HUDEP-2 (cell line): Measurements from ENCODE around the gene SGO2.

ENCODE experiments used
- DNase-seq, 76 experiments: peaks; one replicate each; lab custom pipeline; 2025; ENCODE audit not compliant: unreplicated experiment in 76 of 76; lab: John Stamatoyannopoulos, UW

SGO2 gene

GRCh38 chr2:200525882-200526651 is at the start of gene SGO2:
Gene SGO2 (plus strand): TSS chr2:200526207. CDS start chr2:200532976, 6,769 bp downstream.
- DNase-seq, result peak; percentile 15 to 96 (median 92)

- DNase-seq, result no peak
Observed at GRCh38 chr2:200476836-200477235, 49.2 kb upstream of the SGO2 start.

- DNase-seq, result no peak
Observed at GRCh38 chr2:200477667-200478131, 48.3 kb upstream of the SGO2 start.

- no peak for DNase-seq
Observed at GRCh38 chr2:200479692-200480265, 46.2 kb upstream of the SGO2 start.

- no peak for DNase-seq
Observed at GRCh38 chr2:200482194-200482593, 43.8 kb upstream of the SGO2 start.

- DNase-seq, result peak in 46 of 76 experiments; percentile 4 to 60 (median 24)
Observed at GRCh38 chr2:200483729-200484198, 42.2 kb upstream of the SGO2 start.

- no peak for DNase-seq
Observed at GRCh38 chr2:200484934-200485333, 41.1 kb upstream of the SGO2 start.

- no peak for DNase-seq
Observed at GRCh38 chr2:200486529-200486928, 39.5 kb upstream of the SGO2 start.

- no peak for DNase-seq
Observed at GRCh38 chr2:200488169-200488568, 37.8 kb upstream of the SGO2 start.

- no peak for DNase-seq
Observed at GRCh38 chr2:200490001-200490400, 36.0 kb upstream of the SGO2 start.

- DNase-seq, result no peak
Observed at GRCh38 chr2:200492656-200493055, 33.4 kb upstream of the SGO2 start.

GRCh38 chr2:200494048-200494447 is 32.0 kb upstream of the SGO2 start:
- no peak for DNase-seq

GRCh38 chr2:200496696-200497095 is 29.3 kb upstream of the SGO2 start:
- peak in 3 of 76 experiments; percentile 3 to 11 (median 9) for DNase-seq

- DNase-seq, result no peak
Observed at GRCh38 chr2:200498402-200499162, 27.4 kb upstream of the SGO2 start.

- DNase-seq, result no peak
Observed at GRCh38 chr2:200502196-200502595, 23.8 kb upstream of the SGO2 start.

- no peak for DNase-seq
Observed at GRCh38 chr2:200506679-200507078, 19.3 kb upstream of the SGO2 start.

- no peak for DNase-seq
Observed at GRCh38 chr2:200507179-200507578, 18.8 kb upstream of the SGO2 start.

GRCh38 chr2:200509235-200509611 is 16.8 kb upstream of the SGO2 start:
- DNase-seq, result peak in 3 of 76 experiments; percentile 5 to 12 (median 8)

- peak in 75 of 76 experiments; percentile 22 to 91 (median 78) for DNase-seq
Observed at GRCh38 chr2:200509612-200510433, 16.2 kb upstream of the SGO2 start, which contains the start of gene KCTD18. Gene KCTD18 (minus strand): TSS chr2:200510068. CDS start chr2:200507016, 3,052 bp downstream.

- no peak for DNase-seq
Observed at GRCh38 chr2:200515155-200515554, 10.9 kb upstream of the SGO2 start.
